ENCODE data around the gene ARHGEF5.
"Not testable (repeated sequence)": the region's sequence is repeated elsewhere in the genome, so short reads cannot be mapped to it uniquely, and the experiment has no call there.

- not testable (repeated sequence) for TF ChIP-seq CTCF (IDR thresholded peaks at IDR 0.05; ENCODE audit: poor library complexity); EZH2 (IDR thresholded peaks at IDR 0.05; ENCODE audit: borderline replicate concordance); EZH2phosphoT487 (IDR thresholded peaks at IDR 0.05; ENCODE audit: low read depth, severe bottlenecking, unreplicated experiment)
Measured at GRCh38 chr7:144356860-144357259, 1.7 kb downstream of the ARHGEF5 start.
